ENCODE results near the gene DNAJB4. TPM values are rescaled to one million over a fixed set of nuclear protein-coding genes. Genes with fewer than 3 reads are reported as not detected.

The DNAJB4 gene
- total and polyA plus RNA-seq, 2 of the 13 experiments (the other 11 are each of a cell fraction or from before 2014, with no cell fraction given): 4.4 to 18.6 TPM

DNA sequence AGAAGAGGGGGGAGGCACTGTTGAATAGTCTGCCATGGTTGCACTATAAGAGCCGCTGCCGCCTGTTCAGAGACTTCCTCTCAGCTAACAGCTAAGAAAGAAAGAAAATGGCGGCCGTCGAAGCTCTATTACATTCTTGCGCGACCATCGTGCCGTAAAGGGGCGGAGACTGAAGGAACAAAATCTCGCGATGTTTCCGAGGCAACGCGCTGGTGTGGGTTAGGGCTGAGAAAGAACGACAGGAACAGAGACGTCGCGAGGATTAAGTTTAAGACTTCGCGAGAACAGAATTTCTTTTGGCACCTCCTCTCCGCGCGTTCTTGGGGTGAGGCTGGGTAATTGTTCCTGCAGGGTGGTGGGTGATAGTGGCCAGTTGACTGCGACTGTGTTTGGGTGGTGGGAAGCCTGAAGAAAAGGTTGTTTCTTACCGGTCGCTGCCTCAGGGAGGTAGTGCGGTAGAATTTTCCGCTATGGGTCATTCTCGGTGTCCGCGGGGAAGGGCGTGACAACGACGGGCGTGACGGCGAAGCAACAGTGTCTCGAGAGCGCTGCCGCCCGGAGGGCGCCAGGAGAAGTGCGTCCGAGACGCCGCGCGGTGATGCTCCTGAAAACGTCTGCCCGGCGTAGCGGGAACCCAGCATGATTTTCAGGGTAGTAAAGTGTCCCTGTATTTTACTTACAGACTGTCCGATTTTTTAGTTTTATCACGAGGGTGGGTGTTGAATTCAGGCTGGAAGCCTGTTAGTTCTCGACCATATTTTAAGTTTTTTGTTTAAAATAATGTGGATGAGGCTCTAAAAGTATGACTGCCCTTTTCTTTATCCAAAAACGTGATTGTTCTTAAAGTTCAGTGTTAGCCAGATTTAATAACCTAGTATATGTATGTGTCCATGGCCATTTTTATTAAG lies 25.5 kb upstream of the DNAJB4 start, which contains the start of gene FUBP1 (continued):
- peak; percentile 79; the same call in 1 of the 2 replicates for TF ChIP-seq MEIS2 (CRISPR knock-in tag; IDR thresholded peaks at IDR 0.05)
- TF ChIP-seq SRSF4 (IDR thresholded peaks at IDR 0.05; ENCODE audit: low read depth, low read length, poor library complexity, severe bottlenecking): no peak
- no peak for TF ChIP-seq IRX3 (CRISPR knock-in tag; IDR thresholded peaks at IDR 0.05; ENCODE audit: borderline replicate concordance, low read depth)
- TF ChIP-seq ZNF430 (CRISPR knock-in tag; IDR thresholded peaks at IDR 0.05): no peak; the same call in 1 of the 2 replicates
- 0 out of 2 replicates have a peak, but pooled peaks have one; percentile 26 for TF ChIP-seq ZNF34 (CRISPR knock-in tag; IDR thresholded peaks at IDR 0.05; ENCODE audit: borderline replicate concordance)
- peak; percentile 45; the same call in 1 of the 2 replicates for TF ChIP-seq GABPB1 (CRISPR knock-in tag; IDR thresholded peaks at IDR 0.05)
- 0 out of 2 replicates have a peak, but pooled peaks have one; percentile 21 for TF ChIP-seq ZNF780A (CRISPR knock-in tag; IDR thresholded peaks at IDR 0.05)
- no peak for TF ChIP-seq FIP1L1 (IDR thresholded peaks at IDR 0.05; ENCODE audit: borderline replicate concordance, insufficient read depth, low read depth, low read length)
- TF ChIP-seq ZSCAN21 (CRISPR knock-in tag; IDR thresholded peaks at IDR 0.05; ENCODE audit: borderline replicate concordance): peak; percentile 25; the same call in 1 of the 2 replicates
- TF ChIP-seq KAT2B (IDR thresholded peaks at IDR 0.05; ENCODE audit: borderline replicate concordance, low read depth, low read length): no peak
- no peak for TF ChIP-seq HMG20A (CRISPR knock-in tag; IDR thresholded peaks at IDR 0.05; ENCODE audit: borderline replicate concordance)
- no peak for TF ChIP-seq ZNF839 (CRISPR knock-in tag; IDR thresholded peaks at IDR 0.05; ENCODE audit: borderline replicate concordance)
- TF ChIP-seq ZFP91 (CRISPR knock-in tag; IDR thresholded peaks at IDR 0.05; ENCODE audit: borderline replicate concordance): peak; percentile 82; the same call in 1 of the 2 replicates
- peak; percentile 63 for TF ChIP-seq ZNF317 (CRISPR knock-in tag; IDR thresholded peaks at IDR 0.05)
- TF ChIP-seq, protein P1, sequence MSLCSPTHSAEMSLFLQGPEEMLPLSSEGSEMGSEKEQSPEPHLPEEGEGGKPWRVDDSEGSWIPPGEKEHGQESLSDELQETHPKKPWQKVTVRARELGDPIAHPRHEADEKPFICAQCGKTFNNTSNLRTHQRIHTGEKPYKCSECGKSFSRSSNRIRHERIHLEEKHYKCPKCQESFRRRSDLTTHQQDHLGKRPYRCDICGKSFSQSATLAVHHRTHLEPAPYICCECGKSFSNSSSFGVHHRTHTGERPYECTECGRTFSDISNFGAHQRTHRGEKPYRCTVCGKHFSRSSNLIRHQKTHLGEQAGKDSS (CRISPR knock-in tag; IDR thresholded peaks at IDR 0.05; ENCODE audit: borderline replicate concordance, low read depth): no peak
- TF ChIP-seq, protein P2, sequence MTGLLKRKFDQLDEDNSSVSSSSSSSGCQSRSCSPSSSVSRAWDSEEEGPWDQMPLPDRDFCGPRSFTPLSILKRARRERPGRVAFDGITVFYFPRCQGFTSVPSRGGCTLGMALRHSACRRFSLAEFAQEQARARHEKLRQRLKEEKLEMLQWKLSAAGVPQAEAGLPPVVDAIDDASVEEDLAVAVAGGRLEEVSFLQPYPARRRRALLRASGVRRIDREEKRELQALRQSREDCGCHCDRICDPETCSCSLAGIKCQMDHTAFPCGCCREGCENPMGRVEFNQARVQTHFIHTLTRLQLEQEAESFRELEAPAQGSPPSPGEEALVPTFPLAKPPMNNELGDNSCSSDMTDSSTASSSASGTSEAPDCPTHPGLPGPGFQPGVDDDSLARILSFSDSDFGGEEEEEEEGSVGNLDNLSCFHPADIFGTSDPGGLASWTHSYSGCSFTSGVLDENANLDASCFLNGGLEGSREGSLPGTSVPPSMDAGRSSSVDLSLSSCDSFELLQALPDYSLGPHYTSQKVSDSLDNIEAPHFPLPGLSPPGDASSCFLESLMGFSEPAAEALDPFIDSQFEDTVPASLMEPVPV (CRISPR knock-in tag; IDR thresholded peaks at IDR 0.05): no peak
- TF ChIP-seq ZNF24 (IDR thresholded peaks at IDR 0.05): no peak
- TF ChIP-seq NCOR1 (IDR thresholded peaks at IDR 0.05; ENCODE audit: borderline replicate concordance, low read length): no peak; the same call in 1 of the 2 replicates
- peak; percentile 96 for TF ChIP-seq ZNF574 (CRISPR knock-in tag; IDR thresholded peaks at IDR 0.05)
- TF ChIP-seq ZNF841 (CRISPR knock-in tag; IDR thresholded peaks at IDR 0.05; ENCODE audit: borderline replicate concordance): no peak
- TF ChIP-seq ZNF816 (CRISPR knock-in tag; IDR thresholded peaks at IDR 0.05; ENCODE audit: borderline replicate concordance): no peak
